NT2/D1 (cell line): ENCODE measurements around the gene GPD1L.

Experiments
- YY1 ChIP-seq: IDR thresholded peaks from 2 replicates; pipeline ENCODE4 v1.6.1; 2011; ENCODE audit not compliant: insufficient read length, insufficient read depth
- ZNF274 ChIP-seq: IDR thresholded peaks from 2 replicates; pipeline ENCODE4 v1.6.1; 2011; ENCODE audit warnings: mild to moderate bottlenecking, low read depth, low read length

GRCh38 chr3:32082721-32083120 lies 23.7 kb upstream of the GPD1L start:
- TF ChIP-seq YY1 (no peak), ZNF274 (no peak)
